Femur (tissue), 1 donor: Measurements from ENCODE around the gene PTPN13.
A peak's percentile ranks its signal among the peaks of the same experiment; 100 is the strongest.

Source experiments
- DNase-seq: peaks from one replicate; pipeline ENCODE4 v3.0.0-alpha.2; 2017

The PTPN13 gene

GRCh38 chr4:86593688-86594558 lies at the start of gene PTPN13:
PTPN13 (plus strand) TSS chr4:86594315; CDS start chr4:86635257, 40,942 bp downstream.
- peak; percentile 95 for DNase-seq

- no peak for DNase-seq
Observed at GRCh38 chr4:86547140-86547539, 47.0 kb upstream of the PTPN13 start.

GRCh38 chr4:86549163-86549788 lies 44.8 kb upstream of the PTPN13 start:
- DNase-seq = no peak

- no peak for DNase-seq
Observed at GRCh38 chr4:86551387-86551786, 42.7 kb upstream of the PTPN13 start.

GRCh38 chr4:86554646-86555045 lies 39.5 kb upstream of the PTPN13 start:
- no peak for DNase-seq

GRCh38 chr4:86556791-86557415 lies 37.2 kb upstream of the PTPN13 start:
- no peak for DNase-seq

GRCh38 chr4:86557526-86557925 lies 36.6 kb upstream of the PTPN13 start:
- no peak for DNase-seq

- DNase-seq = no peak
Observed at GRCh38 chr4:86558258-86558657, 35.9 kb upstream of the PTPN13 start.

GRCh38 chr4:86558797-86559196 lies 35.3 kb upstream of the PTPN13 start:
- no peak for DNase-seq

GRCh38 chr4:86560447-86560846 lies 33.7 kb upstream of the PTPN13 start:
- no peak for DNase-seq

GRCh38 chr4:86561256-86561655 lies 32.9 kb upstream of the PTPN13 start:
- no peak for DNase-seq

- no peak for DNase-seq
Observed at GRCh38 chr4:86563416-86563815, 30.7 kb upstream of the PTPN13 start.

GRCh38 chr4:86564795-86565194 lies 29.3 kb upstream of the PTPN13 start:
- no peak for DNase-seq

- DNase-seq = no peak
Observed at GRCh38 chr4:86565651-86566050, 28.5 kb upstream of the PTPN13 start.

GRCh38 chr4:86569103-86569870 lies 24.8 kb upstream of the PTPN13 start:
- DNase-seq = no peak

GRCh38 chr4:86579941-86580340 lies 14.2 kb upstream of the PTPN13 start:
- DNase-seq = no peak

- DNase-seq = no peak
Observed at GRCh38 chr4:86582410-86582809, 11.7 kb upstream of the PTPN13 start.

GRCh38 chr4:86586160-86586572 lies 7.9 kb upstream of the PTPN13 start:
- DNase-seq = no peak

- DNase-seq = no peak
Observed at GRCh38 chr4:86586626-86587380, 7.3 kb upstream of the PTPN13 start.

GRCh38 chr4:86587381-86588140 lies 6.6 kb upstream of the PTPN13 start:
- no peak for DNase-seq

- no peak for DNase-seq
Observed at GRCh38 chr4:86592553-86593249, 1.4 kb upstream of the PTPN13 start.
